Erythroblast (primary cell): Measurements from ENCODE around the gene DYNLT1.
"Not testable (repeated sequence)": the region's sequence is repeated elsewhere in the genome, so short reads cannot be mapped to it uniquely, and the experiment has no call there.

Experiments
- DNase-seq, 2 experiments: peaks; one replicate each; lab custom pipeline; 2025; lab: John Stamatoyannopoulos, UW
- GATA1 ChIP-seq: IDR thresholded peaks from 2 replicates; pipeline ENCODE4 v1.6.1; 2011; ENCODE audit warnings: low read depth, mild to moderate bottlenecking, control low read depth, low read length, moderate library complexity
- POLR2A ChIP-seq: IDR thresholded peaks from 2 replicates; pipeline ENCODE4 v1.6.1; 2011; ENCODE audit warnings: mild to moderate bottlenecking, low read length

The DYNLT1 gene

GRCh38 chr6:158611541-158612370, 32.8 kb downstream of the DYNLT1 start:
- no peak for TF ChIP-seq POLR2A
- TF ChIP-seq GATA1, result no peak
- DNase-seq, result no peak

DNA sequence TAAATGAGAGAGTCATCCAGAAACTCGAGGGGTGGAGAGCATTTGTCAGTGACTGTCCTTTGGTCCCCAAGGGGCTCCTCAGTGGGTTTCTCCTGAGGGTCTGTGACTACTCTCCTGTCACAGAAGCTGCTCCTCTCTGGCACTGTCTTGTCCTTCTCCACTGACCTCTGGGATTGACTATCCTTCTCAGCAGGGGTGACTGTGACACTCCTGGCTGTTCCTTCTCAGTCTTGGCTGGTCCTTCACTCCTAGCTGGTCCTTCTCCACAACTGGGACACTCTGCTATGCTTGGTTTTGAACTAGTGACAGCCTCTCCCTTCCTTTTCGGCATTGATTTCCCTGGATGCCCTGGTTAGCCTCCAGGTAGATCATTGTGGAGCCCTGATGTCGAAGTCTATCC, 33.5 kb downstream of the DYNLT1 start:
- no peak for TF ChIP-seq GATA1
- no peak for TF ChIP-seq POLR2A

DNA sequence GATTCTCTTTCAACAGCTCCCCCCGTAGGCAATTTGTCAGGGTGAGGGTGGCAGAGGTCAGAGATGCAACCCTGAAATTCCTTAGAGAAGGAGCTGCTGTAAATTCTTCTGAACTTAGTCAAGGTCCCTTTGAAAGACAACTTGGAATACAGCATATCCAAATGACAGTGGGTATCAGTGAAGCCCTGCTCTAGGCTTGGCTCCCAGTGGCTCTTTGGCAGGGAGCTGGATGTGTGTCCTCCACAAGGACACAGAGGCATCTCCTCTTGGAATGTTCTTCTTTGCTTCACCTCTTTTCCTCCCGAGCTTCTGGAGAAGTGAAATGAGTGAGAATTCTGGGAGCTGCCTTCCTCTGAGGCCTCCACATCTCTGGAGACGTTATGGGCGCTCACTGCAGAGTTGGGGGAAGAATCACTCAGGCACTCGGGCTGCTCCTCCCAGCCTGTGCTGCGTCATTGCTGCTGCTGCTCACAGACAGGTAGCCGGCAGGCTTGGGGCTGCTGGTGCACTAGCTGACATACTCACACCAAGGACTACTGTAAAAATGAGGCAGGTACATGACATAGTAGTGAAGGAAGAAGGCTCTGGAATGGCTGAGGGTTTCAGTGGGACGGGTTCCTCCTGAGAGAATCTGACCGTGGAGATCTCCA, 34.1 kb downstream of the DYNLT1 start:
- no peak for DNase-seq

More for the DNA sequence above, 33.5 kb downstream of the DYNLT1 start:
- DNase-seq, result no peak

DNA sequence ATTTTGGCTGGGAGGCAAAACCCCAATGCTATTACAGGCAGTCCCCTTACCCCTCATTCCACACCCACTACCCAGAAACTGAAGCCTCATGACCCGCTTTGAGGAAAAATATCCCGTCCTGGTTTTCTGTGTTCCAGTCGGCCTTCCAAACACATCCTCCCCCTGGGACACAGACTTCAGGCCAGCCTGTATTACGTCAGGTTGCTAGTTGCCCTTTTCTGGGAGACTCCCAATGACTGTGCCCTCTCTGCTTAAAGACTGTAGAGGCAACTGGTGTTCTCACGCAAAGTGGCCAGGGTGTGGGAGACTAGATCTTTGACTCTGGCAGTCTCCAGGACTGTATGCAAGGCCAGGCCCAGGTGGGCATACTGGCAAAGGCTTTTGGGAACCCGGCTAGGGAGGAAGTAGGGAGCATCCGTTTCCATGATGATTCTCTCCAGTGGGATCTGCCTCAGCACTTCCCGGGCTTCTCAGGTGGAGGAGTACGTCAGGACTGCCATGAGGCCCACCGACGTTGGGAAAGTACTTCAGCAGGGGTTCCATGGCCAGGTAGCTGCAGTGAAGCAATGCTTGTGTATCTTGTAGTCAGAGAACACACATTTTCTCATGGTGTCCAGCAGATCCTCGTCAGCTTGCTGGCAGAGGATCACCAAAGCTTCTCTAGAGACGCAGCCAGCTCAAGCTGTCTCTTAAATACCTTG, 34.9 kb downstream of the DYNLT1 start:
- TF ChIP-seq GATA1, result no peak
- no peak for TF ChIP-seq POLR2A
- no peak for DNase-seq

More for the DNA sequence above, 34.1 kb downstream of the DYNLT1 start:
- no peak for TF ChIP-seq GATA1

- no peak for DNase-seq
- TF ChIP-seq POLR2A (no peak), GATA1 (no peak)
These were observed 36.3 kb downstream of the DYNLT1 start for GRCh38 chr6:158608221-158608620.

DNA sequence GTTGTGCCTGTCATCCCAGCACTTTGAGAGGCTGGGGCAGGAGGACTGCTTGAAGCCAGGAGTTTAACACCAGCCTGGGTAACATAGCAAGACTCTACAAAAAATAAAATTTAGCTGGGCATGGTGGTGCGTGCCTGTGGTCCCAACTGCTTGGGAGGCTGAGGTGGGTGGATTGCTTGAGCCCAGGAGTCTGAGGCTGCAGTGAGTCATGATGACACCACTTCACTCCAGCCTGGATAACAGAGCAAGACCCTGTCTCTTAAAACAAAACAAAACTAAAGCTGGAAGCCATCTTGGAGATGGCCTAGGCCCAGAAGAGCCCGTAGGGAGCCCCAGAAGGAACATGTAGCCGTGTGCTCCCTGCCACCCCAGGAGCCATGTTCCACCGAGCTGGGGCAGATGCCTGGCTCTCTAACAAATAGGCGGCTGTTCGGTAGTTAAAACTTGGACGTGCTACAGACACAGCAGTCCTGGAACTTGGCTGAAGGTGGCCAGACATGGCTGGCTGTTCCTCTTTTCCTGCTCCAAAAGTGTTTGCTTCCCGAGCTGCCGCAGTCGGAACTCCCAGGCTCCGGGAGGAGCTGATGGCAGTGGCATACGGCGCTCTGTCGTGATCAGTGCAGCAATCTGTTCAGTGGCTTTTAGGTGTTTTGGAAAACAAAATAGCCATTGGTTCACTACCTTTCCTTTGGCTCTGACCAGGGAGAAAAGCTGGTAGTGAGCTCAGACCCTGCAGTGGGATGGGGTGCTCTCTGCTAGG, 37.0 kb downstream of the DYNLT1 start:
- no peak for DNase-seq

DNA sequence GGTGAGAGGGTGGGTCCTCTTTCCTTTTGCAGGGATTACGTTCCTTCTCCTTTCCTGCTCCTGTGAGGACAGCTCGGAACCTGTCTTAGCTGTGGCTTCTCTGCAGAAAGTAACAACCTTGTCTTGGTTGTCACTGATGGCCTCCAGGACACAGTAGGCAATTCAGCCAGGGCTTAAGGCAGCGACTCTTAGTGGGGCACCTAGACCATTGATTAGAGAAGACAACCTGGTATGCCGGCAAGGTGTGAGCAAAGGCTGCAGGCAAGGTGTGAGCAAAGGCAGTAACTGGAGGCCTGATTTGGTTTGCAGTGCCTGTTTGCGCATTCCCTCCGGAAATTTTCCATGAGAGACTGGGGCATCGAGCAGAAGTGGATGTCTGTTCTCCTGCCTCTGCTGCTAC, 37.6 kb downstream of the DYNLT1 start:
- TF ChIP-seq GATA1 (no peak), POLR2A (no peak)
- no peak for DNase-seq

More for the DNA sequence above, 37.0 kb downstream of the DYNLT1 start:
- TF ChIP-seq GATA1 (no peak), POLR2A (no peak)

GRCh38 chr6:158606011-158606410, 38.5 kb downstream of the DYNLT1 start:
- DNase-seq, result not testable (repeated sequence)

DNA sequence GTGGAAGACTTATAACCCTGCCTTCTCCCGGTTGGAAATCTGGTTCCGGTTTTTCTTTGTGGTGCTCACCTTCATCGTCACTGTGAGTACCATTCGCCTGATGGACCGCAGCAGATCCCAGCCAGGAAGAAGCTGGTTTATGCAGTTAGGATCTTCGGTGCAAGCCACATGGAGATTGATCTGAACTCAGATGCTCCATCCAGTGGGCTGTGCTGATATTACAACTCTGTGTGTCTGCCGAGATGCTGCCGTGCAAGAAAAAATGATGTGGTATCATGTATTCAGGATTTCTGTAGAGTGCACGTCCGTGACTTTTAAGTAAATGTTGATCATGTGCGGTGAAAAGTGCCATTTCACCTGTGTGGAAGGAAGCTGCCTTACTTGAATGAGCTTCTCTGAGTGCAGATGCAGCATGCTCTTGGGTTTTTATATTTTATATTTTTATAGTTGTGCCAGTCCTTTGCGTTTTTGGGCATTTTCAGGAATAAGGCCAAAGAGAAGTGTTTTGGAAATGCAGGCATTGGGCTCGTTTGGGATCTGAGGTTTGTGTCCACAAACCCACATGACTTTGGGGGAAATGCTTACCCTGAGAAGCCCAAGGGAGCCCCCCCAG, 39.2 kb downstream of the DYNLT1 start:
- TF ChIP-seq POLR2A, result no peak

DNA sequence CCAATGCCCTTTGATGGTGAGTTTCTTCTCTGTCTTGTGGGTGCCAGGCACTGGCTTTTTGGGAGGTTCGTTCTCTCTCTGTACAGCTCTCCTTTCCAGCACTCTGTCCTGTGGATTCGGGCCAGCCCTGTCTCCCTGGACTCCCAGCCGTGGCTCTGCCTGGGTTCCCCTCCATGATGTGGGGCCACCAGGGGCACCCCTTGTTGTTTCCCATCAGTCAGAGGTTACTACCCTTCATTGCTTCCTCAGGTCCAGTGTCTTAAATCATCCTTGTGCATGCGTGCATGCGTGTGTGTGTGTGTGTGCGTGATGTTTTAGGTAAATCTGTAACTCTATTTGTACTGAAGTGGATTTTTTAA, 40.5 kb downstream of the DYNLT1 start:
- DNase-seq, result no peak
- TF ChIP-seq POLR2A, result no peak
- no peak for TF ChIP-seq GATA1

More for the DNA sequence above, 39.2 kb downstream of the DYNLT1 start:
- peak; percentile 61 to 70 for DNase-seq

DNA sequence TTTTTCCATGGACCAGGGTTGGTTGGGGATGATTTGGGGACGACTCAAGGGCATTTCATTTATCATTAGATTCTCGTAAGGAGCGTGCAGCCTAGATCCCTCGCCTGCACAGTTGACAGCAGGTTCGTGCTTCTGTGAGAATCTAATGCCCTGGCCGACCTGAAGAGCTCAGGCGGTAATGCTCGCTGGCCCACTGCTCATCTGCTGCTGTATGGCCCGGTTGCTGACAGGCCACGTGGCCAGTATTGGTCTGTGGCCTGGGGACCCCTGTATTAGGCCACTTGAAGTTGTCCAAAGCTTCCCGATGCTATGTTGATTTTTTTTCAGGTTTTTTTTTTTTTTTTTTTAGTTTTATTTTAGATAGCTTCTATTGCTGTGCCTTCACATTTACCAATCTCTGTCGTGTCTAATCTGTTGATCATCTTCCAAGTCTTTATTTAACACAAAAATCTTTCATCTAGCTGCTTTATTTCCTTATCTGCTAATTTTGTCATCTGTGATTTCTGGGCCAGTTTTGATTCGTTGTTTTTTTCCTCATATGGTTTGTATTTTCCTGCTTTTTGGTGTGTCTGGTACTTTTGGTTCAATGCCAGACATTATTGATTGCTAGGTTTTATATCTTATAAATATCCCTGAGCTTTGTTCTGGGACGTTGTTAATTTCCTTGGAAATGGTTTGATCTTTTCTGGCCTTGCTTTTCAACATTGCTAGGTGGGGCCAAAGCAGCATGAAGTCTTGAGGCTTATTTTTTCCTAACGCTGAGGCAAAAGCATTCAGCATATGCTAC, 41.1 kb downstream of the DYNLT1 start:
- TF ChIP-seq POLR2A (no peak), GATA1 (no peak)
- no peak for DNase-seq

- TF ChIP-seq GATA1, result no peak
- no peak for TF ChIP-seq POLR2A
- DNase-seq, result no peak
These were observed 44.9 kb downstream of the DYNLT1 start for GRCh38 chr6:158599635-158600034.
